ENCODE results near the gene RAB23. TPM values are rescaled to one million over a fixed set of nuclear protein-coding genes. Genes with fewer than 3 reads are reported as not detected.

RAB23 gene
- total RNA-seq, 6 donors from 2014 or later: 6.3 to 19.7 (median 9.1) TPM

- Histone ChIP-seq H3K4me3 (no peak overlapping the region), H3K27ac (no peak overlapping the region), H3K9me3 (no peaks in the 10 kb centered on the region), H3K27me3 (no peaks in the 10 kb centered on the region), H3K36me3 (no peaks in the 10 kb centered on the region), H3K4me1 (peaks cover 0 to 5% (median 0%) of the 10 kb centered on the region in 4 donors)
- DNase-seq (no peak), ATAC-seq (ENCODE audit: low FRiP score in 2 of 2) (no peak)
- 52 to 53% methylated on average over 1 of the region's 1 CpG for whole genome bisulfite sequencing, 2 donors
- TF ChIP-seq POLR2A (IDR thresholded peaks at IDR 0.05): no peak
- TF ChIP-seq CTCF (IDR thresholded peaks at IDR 0.05): no peak
- TF ChIP-seq EP300 (IDR thresholded peaks at IDR 0.05): no peak
- no peak for TF ChIP-seq POLR2AphosphoS5 (IDR thresholded peaks at IDR 0.05)
Observed at GRCh38 chr6:57252975-57253374, 30.9 kb upstream of the RAB23 start.

DNA sequence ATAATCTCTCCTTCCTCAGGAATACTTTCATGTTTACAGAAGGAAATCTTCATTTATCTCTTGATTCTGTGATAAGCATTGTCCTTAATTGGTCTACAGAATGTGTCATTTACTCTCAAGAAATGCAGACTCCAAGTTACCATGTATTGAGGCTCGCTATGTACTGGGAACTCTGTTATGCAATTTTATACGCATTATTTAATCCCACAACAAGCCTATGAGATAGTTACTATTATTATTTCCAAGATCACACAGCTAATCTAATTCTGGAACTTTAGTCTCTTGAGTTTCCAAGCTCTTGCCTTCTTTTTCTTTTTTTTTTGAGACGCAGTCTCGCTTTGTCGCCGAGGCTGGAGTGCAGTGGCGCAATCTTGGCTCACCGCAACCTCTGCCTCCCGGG, 30.0 kb upstream of the RAB23 start:
- DNase-seq (no peak), ATAC-seq (ENCODE audit: low FRiP score in 2 of 2) (no peak)
- no peaks in the 10 kb centered on the region for H3K9me3 ChIP-seq
- H3K4me1 ChIP-seq: peaks cover 0 to 5% (median 0%) of the 10 kb centered on the region in 4 donors
- no peak for TF ChIP-seq CTCF (IDR thresholded peaks at IDR 0.05)
- TF ChIP-seq EP300 (IDR thresholded peaks at IDR 0.05): no peak
- TF ChIP-seq POLR2AphosphoS5 (IDR thresholded peaks at IDR 0.05): no peak
- no peak for TF ChIP-seq POLR2A (IDR thresholded peaks at IDR 0.05)
- H3K36me3 ChIP-seq: no peaks in the 10 kb centered on the region
- H3K27ac ChIP-seq: no peak overlapping the region
- no peak overlapping the region for H3K4me3 ChIP-seq
- WGBS, 2 donors: 91 to 95% methylated on average over 9 of the region's 9 CpGs
- H3K27me3 ChIP-seq: no peaks in the 10 kb centered on the region

DNA sequence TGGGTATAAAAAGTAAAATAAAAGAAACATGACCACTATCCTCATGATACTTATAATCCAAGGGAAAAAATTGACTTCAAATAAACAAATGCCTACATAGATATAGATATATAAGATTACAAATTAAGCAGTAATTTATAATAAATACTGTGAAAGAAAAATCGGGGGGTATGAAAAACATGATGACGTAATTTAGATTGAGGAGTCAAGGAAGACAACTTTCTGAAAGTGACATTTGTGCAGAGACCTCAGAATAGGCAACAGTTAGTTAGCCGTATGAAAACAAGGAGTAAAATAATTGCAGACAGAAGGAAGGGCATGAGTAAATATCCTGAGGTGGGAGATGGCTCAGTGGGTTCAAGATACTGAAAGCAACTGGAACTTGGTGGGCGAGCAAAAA, 28.2 kb upstream of the RAB23 start:
- H3K9me3 ChIP-seq: no peaks in the 10 kb centered on the region
- H3K27me3 ChIP-seq: no peaks in the 10 kb centered on the region
- H3K36me3 ChIP-seq: no peaks in the 10 kb centered on the region
- no peak overlapping the region for H3K4me3 ChIP-seq
- H3K4me1 ChIP-seq: peaks cover 0 to 5% (median 0%) of the 10 kb centered on the region in 4 donors
- no peak for TF ChIP-seq CTCF (IDR thresholded peaks at IDR 0.05)
- TF ChIP-seq POLR2A (IDR thresholded peaks at IDR 0.05): no peak
- no peak for TF ChIP-seq EP300 (IDR thresholded peaks at IDR 0.05)
- no peak for TF ChIP-seq POLR2AphosphoS5 (IDR thresholded peaks at IDR 0.05)
- no peak overlapping the region for H3K27ac ChIP-seq
- 89 to 91% methylated on average over 4 of the region's 4 CpGs for WGBS, 2 donors
- DNase-seq (no peak), ATAC-seq (ENCODE audit: low FRiP score in 2 of 2) (no peak)

GRCh38 chr6:57248311-57248895, 26.3 kb upstream of the RAB23 start:
- Histone ChIP-seq H3K4me1 (peaks cover 0 to 5% (median 0%) of the 10 kb centered on the region in 4 donors), H3K4me3 (no peak overlapping the region), H3K27ac (no peak overlapping the region), H3K9me3 (no peaks in the 10 kb centered on the region), H3K36me3 (no peaks in the 10 kb centered on the region), H3K27me3 (no peaks in the 10 kb centered on the region)
- ATAC-seq (ENCODE audit: low FRiP score in 2 of 2) (no peak), DNase-seq (no peak)
- 94 to 96% methylated on average over 2 of the region's 2 CpGs for WGBS, 2 donors
- TF ChIP-seq EP300 (IDR thresholded peaks at IDR 0.05) (no peak), POLR2AphosphoS5 (IDR thresholded peaks at IDR 0.05) (no peak), CTCF (IDR thresholded peaks at IDR 0.05) (no peak), POLR2A (IDR thresholded peaks at IDR 0.05) (no peak)

DNA sequence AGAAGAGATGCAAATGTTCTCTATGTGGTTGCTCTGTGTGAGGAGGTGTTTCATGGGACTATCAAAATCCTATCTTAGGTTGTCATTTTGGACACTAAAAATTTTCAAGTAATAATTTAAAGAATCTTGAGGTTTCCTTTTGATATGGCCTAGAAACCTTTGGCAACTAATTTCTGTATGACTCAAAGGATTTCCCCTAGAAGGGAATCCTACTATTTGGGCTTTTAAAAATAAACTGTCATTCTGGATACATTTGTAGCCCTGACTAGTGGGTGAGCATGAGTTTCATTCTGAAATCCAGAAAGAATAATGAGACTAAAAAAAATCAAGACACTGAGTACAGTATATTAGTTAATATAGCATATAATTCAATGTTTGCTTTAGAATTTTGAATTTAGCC, 25.5 kb upstream of the RAB23 start:
- Histone ChIP-seq H3K27me3 (no peaks in the 10 kb centered on the region), H3K9me3 (no peaks in the 10 kb centered on the region), H3K27ac (no peak overlapping the region), H3K4me3 (no peak overlapping the region), H3K36me3 (no peaks in the 10 kb centered on the region), H3K4me1 (peaks cover 0 to 5% (median 0%) of the 10 kb centered on the region in 4 donors)
- DNase-seq (no peak), ATAC-seq (ENCODE audit: low FRiP score in 2 of 2) (no peak)
- TF ChIP-seq CTCF (IDR thresholded peaks at IDR 0.05) (no peak), POLR2A (IDR thresholded peaks at IDR 0.05) (no peak), EP300 (IDR thresholded peaks at IDR 0.05) (no peak), POLR2AphosphoS5 (IDR thresholded peaks at IDR 0.05) (no peak)

Measured in upper lobe of left lung (tissue), 6 donors.